ENCODE data around the gene HOXA5. TPM values are rescaled to one million over a fixed set of nuclear protein-coding genes. Genes with fewer than 3 reads are reported as not detected.

HOXA5 gene
- total and polyA plus RNA-seq, 2 donors (not counting 3 experiments of a cell fraction or from before 2014, with no cell fraction given), result 18.6 to 18.8 TPM

GRCh38 chr7:27098578-27099451 lies 44.7 kb downstream of the HOXA5 start:
- DNase-seq (ENCODE audit: low read depth, low spot score), result peak; percentile 90

DNA sequence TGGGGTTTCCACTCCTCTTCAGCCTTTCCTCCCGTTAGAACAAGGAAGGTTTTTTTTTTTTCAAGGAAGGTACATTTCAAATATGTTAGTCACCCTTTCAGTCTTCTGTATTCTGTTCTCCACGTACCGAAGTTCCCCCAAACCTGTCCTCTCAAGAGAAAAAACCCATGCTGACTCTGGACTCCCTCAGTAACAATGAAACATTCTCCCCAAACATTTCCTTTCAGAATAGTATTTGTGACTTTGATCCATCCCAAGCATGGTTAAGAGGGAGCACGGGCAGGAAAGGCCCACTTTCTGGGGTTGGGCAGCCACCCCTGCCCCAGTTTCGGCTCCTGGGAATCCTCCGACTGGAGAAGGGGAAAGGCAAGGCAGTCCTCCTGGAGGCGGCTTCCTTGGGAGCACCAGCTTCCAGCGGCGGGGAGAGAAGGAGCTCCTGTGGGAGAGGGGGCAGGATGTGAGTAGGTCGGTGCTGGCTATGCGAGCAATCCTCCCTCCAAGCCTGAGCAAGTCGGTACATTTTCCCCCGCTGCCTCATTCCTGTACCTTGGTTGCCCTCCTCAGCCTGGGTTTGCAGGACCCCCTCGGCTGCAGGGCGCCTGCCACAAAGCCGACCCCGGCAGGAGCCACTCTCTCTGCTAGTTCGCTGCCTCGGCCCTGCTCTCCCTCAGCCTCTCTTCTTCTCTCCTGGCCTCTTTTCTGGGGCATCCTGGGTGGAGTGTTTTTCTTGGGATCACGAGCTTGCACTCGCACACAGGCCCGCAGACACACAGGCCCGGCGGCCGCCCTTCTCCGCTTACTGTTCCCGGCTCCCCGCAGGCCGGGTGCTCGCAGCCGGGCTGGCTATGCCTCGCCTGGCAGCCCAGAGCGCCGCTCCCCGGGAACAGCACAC lies 45.5 kb downstream of the HOXA5 start:
- no peaks in the 10 kb centered on the region for H3K9me3 ChIP-seq (replicated peaks; ENCODE audit: control insufficient read depth, insufficient read depth, low read length)
- intact Hi-C loops (cut with micrococcal nuclease) (loop anchor here (2.0 kb wide), 1 partner anchor 51 kb away; no protein-coding TSS in a partner anchor), dilution Hi-C loops (cut with MboI; ENCODE audit: extremely low pct_ligation_motif_present, low sequenced_read_pairs) (no loop called here)
- peaks cover 0 to 3% of the 10 kb centered on the region in 2 experiments for H3K36me3 ChIP-seq (ENCODE audit: control insufficient read depth in 2 of 2, extremely low read depth in 1 of 2, insufficient read depth in 2 of 2, low read length in 2 of 2)
- FAIRE-seq (peak; percentile 58), DNase-seq (ENCODE audit: low read depth, low spot score) (peak; percentile 58)
- peaks cover 52% of the 10 kb centered on the region for H3K4me1 ChIP-seq (ENCODE audit: control insufficient read depth, extremely low read depth, insufficient read depth, low read length)
- H2AFZ ChIP-seq (ENCODE audit: low read depth, low read length), result no peak overlapping the region
- no peaks in the 10 kb centered on the region for H3K27me3 ChIP-seq (ENCODE audit: control insufficient read depth in 2 of 2, insufficient read depth in 2 of 2, low read length in 2 of 2)
- no TSS peak for BruUV-seq (replicated peaks)
- H3K79me2 ChIP-seq (ENCODE audit: control insufficient read depth, insufficient read depth, low read length), result peaks cover 77% of the 10 kb centered on the region
- H3K9me1 ChIP-seq (replicated peaks; ENCODE audit: control insufficient read depth, extremely low read depth, insufficient read depth, low read length), result no peaks in the 10 kb centered on the region
- H3K4me3 ChIP-seq (replicated peaks in 1 of 3; ENCODE audit: insufficient read depth in 1 of 3, low read depth in 1 of 3, low read length in 3 of 3), result peak overlapping the region; percentile 80 to 92 (median 86)
- CTCF ChIA-PET, result interaction anchor here (0.7 to 9.6 kb wide), 15 partner anchors 9 to 1205 kb away, joined by 3 to 124 read pairs (median 4); partner anchors contain the start of gene HOXA5
- no peaks in the 10 kb centered on the region for H4K20me1 ChIP-seq (replicated peaks; ENCODE audit: control insufficient read depth, extremely low read depth, insufficient read depth, low read length)
- POLR2A ChIA-PET, result interaction anchor here (1.1 to 1.9 kb wide), 5 partner anchors 18 to 244 kb away, joined by 3 to 4 read pairs (median 3); partner anchors contain the start of gene HOXA5
- H3K4me2 ChIP-seq (ENCODE audit: insufficient read depth, low read length), result peak overlapping the region; percentile 74
- TF ChIP-seq, protein P1, sequence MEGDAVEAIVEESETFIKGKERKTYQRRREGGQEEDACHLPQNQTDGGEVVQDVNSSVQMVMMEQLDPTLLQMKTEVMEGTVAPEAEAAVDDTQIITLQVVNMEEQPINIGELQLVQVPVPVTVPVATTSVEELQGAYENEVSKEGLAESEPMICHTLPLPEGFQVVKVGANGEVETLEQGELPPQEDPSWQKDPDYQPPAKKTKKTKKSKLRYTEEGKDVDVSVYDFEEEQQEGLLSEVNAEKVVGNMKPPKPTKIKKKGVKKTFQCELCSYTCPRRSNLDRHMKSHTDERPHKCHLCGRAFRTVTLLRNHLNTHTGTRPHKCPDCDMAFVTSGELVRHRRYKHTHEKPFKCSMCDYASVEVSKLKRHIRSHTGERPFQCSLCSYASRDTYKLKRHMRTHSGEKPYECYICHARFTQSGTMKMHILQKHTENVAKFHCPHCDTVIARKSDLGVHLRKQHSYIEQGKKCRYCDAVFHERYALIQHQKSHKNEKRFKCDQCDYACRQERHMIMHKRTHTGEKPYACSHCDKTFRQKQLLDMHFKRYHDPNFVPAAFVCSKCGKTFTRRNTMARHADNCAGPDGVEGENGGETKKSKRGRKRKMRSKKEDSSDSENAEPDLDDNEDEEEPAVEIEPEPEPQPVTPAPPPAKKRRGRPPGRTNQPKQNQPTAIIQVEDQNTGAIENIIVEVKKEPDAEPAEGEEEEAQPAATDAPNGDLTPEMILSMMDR (IDR thresholded peaks at IDR 0.05; ENCODE audit: extremely low read depth in 1 of 2, insufficient read depth in 1 of 2, low read depth in 1 of 2, low read length in 2 of 2), result peak in 1 of 2 donors; percentile 5
- no peak for TF ChIP-seq EZH2 (IDR thresholded peaks at IDR 0.05; ENCODE audit: borderline replicate concordance, low read depth, low read length, severe bottlenecking)
- peak overlapping the region; percentile 90 for H3K9ac ChIP-seq (replicated peaks; ENCODE audit: extremely low read depth, insufficient read depth, low read length)
- H3K27ac ChIP-seq (ENCODE audit: insufficient read depth, low read depth, low read length), result peak overlapping the region; percentile 93

More at GRCh38 chr7:27098578-27099451, 44.7 kb downstream of the HOXA5 start:
- intact Hi-C loops (cut with micrococcal nuclease) (no loop called here), dilution Hi-C loops (cut with MboI; ENCODE audit: extremely low pct_ligation_motif_present, low sequenced_read_pairs) (no loop called here)
- H3K27ac ChIP-seq (ENCODE audit: insufficient read depth, low read depth, low read length), result peak overlapping the region; percentile 93
- ChIA-PET CTCF (interaction anchor here (0.5 to 9.6 kb wide), 18 partner anchors 8 to 1206 kb away, joined by 3 to 124 read pairs (median 4); partner anchors contain the start of genes HOXA5 and HOXA9), POLR2A (interaction anchor here (0.9 to 1.9 kb wide), 7 partner anchors 18 to 245 kb away, joined by 3 to 4 read pairs (median 3); partner anchors contain the start of genes HOXA5 and SKAP2)
- H3K79me2 ChIP-seq (ENCODE audit: control insufficient read depth, insufficient read depth, low read length), result peaks cover 84% of the 10 kb centered on the region
- H3K9me3 ChIP-seq (replicated peaks; ENCODE audit: control insufficient read depth, insufficient read depth, low read length), result no peaks in the 10 kb centered on the region
- H3K9me1 ChIP-seq (replicated peaks; ENCODE audit: control insufficient read depth, extremely low read depth, insufficient read depth, low read length), result no peaks in the 10 kb centered on the region
- peak overlapping the region; percentile 90 for H3K9ac ChIP-seq (replicated peaks; ENCODE audit: extremely low read depth, insufficient read depth, low read length)
- no TSS peak for BruUV-seq (replicated peaks)
- H4K20me1 ChIP-seq (replicated peaks; ENCODE audit: control insufficient read depth, extremely low read depth, insufficient read depth, low read length), result no peaks in the 10 kb centered on the region
- H3K4me2 ChIP-seq (ENCODE audit: insufficient read depth, low read length), result peak overlapping the region; percentile 74
- no peaks in the 10 kb centered on the region for H3K27me3 ChIP-seq (ENCODE audit: control insufficient read depth in 2 of 2, insufficient read depth in 2 of 2, low read length in 2 of 2)
- peaks cover 60% of the 10 kb centered on the region for H3K4me1 ChIP-seq (ENCODE audit: control insufficient read depth, extremely low read depth, insufficient read depth, low read length)
- peaks cover 0 to 3% of the 10 kb centered on the region in 2 experiments for H3K36me3 ChIP-seq (ENCODE audit: control insufficient read depth in 2 of 2, extremely low read depth in 1 of 2, insufficient read depth in 2 of 2, low read length in 2 of 2)
- TF ChIP-seq POLR2A (IDR thresholded peaks at IDR 0.05; ENCODE audit: low read depth, low read length) (peak; percentile 12), GATA2 (IDR thresholded peaks at IDR 0.05; ENCODE audit: insufficient read depth, insufficient read length, low read depth, low read length) (no peak)
- peak; percentile 59 for FAIRE-seq
- H2AFZ ChIP-seq (ENCODE audit: low read depth, low read length), result no peak overlapping the region
- H3K4me3 ChIP-seq (replicated peaks in 1 of 3; ENCODE audit: insufficient read depth in 1 of 3, low read depth in 1 of 3, low read length in 3 of 3), result peak overlapping the region; percentile 80 to 92 (median 86)
